RKO (cell line): Measurements from ENCODE around the gene SLC25A48.

Experiments used
- DNase-seq: peaks from one replicate; pipeline ENCODE4 v3.0.0-alpha.2; 2016; ENCODE audit warnings: low spot score

Gene SLC25A48, protein sequence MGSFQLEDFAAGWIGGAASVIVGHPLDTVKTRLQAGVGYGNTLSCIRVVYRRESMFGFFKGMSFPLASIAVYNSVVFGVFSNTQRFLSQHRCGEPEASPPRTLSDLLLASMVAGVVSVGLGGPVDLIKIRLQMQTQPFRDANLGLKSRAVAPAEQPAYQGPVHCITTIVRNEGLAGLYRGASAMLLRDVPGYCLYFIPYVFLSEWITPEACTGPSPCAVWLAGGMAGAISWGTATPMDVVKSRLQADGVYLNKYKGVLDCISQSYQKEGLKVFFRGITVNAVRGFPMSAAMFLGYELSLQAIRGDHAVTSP

DNA sequence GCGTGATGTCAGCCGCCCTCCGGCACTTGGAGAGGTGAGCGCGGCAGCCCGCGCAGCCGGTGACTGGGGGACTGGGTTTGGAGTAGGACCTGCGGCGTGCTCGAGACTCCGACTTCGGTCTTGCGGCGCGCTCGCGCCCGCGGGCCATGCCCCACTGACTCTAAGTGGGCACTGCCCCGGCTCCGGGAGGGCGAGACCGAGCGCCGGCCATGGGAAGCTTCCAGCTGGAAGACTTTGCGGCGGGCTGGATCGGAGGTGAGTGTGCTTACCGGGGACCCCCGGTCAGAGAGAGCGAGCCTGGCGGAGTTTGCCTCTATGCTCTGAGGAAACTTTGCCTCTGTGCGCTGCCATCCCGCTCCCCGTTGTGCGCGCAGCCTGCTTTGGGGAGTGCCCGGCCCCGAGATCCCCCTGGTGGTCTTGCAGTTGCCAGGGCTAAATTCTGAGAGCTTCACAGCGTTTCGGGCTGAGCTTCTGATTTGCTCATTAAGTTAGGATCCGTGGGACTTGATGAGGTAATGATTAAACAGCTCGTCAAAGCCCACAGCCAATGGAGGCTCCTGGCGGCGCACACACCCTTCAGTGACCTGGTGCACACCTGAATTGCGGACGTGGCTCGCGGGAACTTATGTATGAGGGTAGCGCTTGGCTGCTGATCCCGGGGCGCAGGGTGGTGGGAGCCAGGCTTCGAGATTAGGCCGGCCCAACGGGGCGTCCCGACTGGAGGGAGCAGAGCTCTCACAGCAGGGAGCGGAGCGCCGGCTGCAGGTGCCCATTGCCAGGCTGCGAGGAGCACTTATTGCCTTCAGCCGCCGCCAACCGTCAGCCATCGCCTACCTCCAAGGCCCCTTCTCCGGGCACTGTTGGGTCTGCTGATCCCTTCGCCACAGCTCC, at the start of gene SLC25A48:
Gene SLC25A48 (plus strand): TSS at position 25 of the 891 bp plus-strand sequence. CDS start 185 bp downstream, at position 210.
- DNase-seq = peak; percentile 33

DNA sequence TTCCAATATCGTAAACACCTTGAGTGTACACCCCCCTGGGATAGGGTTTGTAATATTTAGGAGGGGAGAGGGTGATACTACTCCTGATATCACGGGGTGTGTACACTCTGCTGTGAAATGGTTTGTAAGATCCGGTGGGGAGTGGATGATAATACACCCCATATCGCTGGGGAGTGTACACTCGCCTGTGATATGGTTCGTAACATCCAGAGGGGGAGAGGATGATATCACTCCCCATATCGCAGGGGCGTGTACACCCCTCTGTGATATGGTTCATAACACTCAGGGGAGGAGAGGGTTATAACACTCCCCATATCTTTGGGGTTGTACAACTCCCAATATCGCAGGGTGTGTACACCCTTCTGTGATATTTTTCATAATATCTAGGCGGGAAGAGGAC, 33.8 kb upstream of the SLC25A48 start:
- DNase-seq = no peak

DNA sequence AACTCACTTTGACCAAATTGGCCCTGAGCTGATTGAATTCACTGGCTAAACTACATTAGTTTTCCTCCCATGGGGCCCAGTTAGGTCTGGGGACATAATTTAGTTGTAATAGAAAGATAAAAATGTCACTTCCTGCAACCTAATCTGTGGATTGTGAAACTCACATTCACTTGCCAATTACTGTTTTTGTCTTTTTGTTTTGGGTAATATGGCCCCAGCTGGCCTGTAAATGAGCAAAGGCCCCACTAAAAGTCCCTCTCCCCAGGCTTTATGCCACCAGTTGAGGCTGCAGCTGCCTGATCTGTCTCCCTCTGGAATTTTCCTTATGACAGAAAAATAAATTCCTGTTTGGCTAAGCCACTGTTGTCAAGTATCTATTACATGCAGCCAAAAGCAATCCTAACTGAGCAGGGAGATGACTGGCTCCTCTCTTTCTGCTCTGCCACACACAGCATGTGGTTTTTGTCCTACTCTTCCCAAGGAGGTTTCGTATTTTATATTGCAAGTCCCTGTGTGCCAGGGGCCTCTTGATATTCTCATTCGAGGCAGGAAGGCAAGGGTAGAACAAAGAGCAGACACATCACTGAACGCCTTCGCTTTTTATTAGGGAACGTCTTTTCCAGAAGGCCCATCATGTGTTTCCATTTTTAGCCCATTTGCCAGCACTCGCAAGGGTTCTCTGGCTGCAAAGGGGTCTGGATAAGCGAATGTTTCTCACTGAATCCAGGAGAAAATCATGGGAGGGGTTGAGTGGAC, 24.1 kb upstream of the SLC25A48 start:
- DNase-seq = no peak

DNA sequence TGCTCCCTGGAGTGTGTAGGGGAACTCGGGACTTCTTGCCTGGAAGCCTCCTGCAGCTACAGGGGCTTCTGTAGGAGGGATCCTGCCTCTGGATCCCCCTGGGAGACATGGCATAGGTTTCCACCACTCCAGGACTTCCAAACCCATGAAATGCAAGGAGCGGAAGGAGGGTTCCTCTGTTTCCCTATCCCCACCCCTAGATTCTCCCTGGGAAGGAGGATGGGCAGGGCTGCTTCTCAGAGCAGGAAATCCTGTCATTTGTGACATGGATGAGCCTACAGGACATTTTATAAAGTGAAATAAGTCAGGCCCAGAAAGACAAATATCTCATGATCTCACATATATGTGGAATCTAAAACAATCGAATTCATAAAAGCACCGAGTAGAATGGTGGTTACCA, 23.5 kb upstream of the SLC25A48 start:
- DNase-seq = no peak

DNA sequence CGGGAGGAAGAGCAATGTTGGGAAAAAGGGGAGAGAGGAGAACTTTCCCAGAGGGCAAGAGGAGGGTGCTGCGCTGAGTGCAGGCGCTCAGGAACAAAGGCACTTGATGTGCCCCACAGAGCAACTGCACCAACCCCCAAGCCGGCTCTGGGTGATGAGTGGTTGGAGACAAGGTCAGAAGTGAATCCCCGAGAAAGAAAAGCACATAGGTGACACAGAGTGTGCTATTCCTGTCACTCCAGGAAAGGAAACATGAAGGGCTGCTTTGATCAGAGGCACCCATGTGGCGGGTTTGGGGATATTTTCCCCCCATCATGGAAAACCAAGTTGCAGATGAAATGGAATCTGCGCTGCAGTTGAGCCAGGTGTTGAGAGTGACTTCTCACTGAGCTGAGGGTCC, 20.7 kb upstream of the SLC25A48 start:
- no peak for DNase-seq

DNA sequence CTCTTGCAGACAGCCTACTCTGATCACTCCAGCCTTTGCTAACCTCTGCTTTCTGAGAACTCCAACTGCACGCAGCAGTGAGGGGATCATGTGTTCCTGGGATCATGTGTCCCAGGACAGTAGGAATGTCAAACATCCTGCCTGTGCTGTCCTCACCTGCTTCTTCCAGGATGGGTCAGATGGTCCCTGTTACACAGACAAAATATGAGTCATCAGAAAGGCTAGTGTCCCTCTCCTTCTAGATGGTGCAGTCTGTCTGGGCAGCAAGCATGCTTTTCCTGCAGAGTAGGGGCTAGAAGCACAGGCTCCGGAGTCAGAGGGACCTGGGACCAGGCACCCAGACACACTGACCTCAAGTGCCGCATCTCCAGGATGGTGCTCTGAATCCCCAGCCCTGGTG, 20.1 kb upstream of the SLC25A48 start:
- DNase-seq = no peak

DNA sequence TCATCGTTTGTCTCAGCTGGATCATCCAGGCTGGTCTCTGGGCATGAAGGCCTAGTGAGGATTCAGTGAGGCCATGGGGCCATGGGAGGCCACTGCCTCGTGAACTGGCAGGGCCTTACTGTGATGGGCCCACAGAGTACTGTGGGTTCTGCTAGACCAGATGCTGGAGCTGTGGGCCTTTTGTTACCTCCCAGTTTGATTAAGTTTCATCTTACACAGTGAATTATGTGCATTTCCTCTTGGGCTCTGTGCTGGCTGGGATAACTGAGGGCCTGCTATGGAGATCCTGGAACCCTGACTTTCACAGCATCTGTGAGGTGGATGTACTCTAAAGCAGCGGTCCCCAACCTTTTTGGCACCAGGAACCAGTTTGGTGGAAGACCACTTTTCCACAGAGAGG, 19.7 kb upstream of the SLC25A48 start:
- DNase-seq = no peak

DNA sequence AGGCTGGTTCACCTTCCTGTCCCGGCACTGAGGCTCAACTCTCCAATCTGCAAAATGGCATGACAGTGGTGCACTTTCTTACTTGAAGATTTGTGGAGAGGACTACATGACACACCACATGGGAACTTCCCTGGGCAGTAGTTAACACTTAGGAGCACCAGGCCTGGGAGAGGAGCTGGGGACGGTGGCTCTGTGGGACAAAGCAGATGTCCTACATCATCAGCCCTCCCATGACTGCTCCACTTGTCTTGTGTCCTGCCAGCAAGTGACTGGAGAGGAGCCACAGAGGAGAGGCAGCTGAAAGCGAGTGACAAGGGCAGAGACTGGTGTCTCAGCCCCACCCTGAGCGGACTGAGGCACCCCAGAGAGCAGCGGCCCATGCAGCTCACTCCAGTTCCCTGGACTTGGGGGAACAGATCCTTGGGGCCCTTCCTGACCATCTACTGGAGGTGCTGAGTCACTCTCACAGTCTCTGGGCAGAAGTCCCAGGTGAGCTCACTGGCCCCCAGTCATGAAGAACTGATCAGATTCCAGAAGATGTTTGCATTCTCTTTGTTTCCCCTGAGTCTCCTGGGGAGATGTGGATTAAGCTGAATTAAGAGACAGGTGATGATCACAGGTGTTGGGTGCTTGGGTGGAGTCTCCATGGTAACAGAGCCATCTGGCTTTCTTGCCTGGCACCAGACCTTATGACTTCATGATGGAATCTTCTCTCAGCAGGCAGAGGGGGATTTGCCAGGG, 13.2 kb upstream of the SLC25A48 start:
- no peak for DNase-seq

DNA sequence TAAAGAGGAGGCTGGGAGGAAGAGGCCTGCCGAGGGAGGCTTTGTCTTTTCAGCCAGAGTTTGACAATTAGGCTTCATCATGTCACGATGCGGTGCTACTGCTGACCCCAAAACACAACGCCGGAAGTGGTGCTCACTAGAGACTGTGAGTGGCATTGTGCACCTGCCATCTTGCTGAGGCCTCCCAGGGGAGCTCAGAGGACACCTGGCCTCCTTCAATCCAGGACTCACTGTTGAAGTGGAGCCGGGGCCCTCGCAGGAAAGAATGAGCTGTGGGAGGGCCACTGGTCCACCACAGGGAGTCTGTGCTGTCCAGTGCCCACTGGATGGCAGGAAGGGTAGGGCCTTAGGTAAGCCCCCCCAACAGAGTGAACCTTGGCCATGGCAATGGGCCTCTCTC, 12.7 kb upstream of the SLC25A48 start:
- DNase-seq = no peak

DNA sequence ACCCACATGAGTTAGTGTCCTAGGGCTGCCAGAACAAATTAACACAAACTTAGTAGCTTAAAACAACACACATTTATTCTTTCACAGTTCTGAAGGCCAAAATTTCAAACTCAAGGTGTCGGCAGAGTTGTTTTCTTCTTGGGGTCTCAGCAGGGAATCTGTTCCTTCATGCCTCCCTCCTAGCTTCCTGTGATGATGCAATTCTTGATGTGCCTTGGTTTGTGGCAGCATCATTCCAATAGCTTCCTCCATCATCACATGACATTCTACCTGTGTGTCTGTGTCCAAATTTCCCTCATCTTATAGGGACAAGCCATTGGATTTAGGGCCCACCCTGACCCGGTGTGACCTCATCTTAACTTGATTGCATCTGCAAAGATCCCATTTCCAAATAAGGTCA, 12.2 kb upstream of the SLC25A48 start:
- DNase-seq = no peak

DNA sequence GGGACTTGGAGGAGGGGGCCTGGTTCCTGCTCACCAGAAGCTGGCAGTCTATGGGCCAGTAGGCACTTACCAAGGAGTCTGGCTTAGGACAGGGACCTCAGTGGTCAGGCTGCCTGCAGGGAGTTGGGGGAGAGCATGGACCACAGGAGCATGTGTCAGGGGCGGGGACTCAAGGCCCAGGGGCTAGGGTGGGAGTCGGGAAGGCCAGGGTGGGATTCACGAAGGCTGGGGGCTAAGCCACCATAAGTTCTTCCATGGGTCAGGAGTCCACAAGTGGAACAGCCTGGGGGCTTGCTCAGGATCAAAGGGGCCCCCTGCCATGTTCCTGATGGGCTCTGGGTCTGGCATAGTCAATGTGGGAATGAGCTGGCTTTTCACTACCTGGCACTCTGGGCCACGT, 11.5 kb upstream of the SLC25A48 start:
- no peak for DNase-seq

DNA sequence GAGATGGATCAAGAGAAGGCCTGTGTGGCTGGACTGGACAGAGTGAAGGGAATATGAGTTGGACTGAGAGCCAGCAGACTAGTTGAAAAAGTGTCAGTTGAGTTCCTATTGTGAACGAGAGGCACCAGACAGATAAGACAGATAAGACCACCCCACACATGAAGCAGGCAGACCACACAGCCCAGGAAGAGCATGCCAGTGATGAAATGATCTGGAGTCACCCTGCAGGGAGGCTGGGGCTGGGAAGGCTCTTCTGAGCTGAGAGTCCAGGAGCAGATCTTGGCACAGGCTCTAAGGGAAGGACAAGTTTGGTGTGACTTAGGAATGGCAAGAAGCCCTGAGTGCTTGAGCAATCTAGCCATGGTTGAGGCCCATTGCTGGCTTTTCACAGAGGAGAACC, 10.6 kb upstream of the SLC25A48 start:
- no peak for DNase-seq

DNA sequence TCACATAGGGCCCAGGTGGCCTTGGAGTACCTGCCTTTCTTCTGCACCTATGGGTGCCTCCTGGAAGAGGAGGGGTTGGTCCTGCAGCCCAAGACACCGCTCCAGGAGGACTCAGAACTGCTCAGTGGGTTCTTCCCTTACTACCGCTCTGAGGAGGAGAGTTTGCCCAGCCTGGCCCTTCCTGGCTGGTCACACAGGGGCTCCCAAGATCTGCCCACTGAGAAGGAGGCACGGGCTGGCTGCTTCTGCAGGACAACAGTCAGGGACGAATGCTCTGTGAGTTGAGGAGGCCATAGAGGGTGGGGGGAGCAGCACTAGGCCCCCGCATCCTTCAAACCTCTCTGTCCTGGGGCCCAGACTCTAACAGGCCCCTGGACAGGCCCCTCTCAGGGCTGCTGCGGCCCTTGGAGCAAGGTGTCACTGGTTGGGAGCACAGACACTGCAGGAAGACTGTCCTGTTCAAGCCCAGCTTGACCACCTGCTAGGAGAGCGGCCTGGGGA, 9.9 kb upstream of the SLC25A48 start:
- DNase-seq = no peak

DNA sequence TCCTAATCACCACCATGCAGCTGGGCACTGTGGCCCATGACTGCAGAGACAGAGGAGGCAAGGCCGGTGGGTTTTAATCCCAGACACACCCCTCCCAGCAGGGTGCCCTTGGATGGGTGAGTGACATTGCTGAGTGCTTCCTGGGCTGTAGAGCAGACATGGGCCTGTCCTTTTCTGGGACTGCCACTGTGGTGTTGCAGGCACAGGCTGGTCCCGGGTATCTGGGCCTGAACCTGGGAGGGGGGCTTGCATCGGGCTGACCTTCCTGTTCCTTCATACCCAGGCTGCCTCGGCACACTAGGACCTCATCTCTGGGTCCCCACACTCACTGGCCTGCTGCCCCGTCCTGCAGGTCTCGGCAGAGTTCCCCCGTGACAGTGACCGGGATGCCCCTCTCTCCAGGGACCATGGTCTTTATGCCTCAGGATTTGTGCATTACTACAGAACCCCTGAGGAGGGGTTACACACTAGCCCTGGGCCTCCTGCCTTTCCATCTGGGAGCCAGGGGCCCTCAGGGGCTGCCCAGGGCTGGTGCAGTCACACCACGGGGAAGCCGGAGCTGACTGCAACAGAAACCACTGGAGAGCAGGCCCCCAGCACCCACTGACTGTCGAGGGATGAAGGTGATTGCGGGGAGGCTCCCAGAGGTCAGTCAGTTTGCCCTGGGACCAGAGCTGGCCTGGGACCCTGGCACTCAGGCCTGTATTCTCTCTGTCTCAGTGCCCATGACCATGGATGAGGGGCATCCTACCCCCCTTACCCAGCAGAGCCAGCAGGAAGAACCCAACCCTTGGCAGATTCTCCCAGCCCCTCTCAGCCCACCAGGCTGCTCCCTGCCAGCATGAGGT, 8.9 kb upstream of the SLC25A48 start:
- no peak for DNase-seq

DNA sequence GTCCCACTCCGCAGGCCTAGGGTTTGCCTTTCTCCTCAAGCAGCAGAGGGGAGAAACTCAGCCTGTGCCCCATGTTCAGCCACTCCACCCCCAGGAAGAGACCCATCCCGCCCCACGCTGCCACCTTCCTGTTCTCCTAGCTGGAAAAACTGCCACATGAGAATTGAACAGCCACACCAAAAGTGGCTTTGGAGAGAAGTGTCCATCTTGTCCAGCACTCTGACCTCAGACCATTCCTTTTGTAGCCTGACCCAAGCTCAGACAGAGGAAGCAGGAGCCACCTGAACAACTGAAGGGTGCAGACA, 8.3 kb upstream of the SLC25A48 start:
- DNase-seq = no peak

DNA sequence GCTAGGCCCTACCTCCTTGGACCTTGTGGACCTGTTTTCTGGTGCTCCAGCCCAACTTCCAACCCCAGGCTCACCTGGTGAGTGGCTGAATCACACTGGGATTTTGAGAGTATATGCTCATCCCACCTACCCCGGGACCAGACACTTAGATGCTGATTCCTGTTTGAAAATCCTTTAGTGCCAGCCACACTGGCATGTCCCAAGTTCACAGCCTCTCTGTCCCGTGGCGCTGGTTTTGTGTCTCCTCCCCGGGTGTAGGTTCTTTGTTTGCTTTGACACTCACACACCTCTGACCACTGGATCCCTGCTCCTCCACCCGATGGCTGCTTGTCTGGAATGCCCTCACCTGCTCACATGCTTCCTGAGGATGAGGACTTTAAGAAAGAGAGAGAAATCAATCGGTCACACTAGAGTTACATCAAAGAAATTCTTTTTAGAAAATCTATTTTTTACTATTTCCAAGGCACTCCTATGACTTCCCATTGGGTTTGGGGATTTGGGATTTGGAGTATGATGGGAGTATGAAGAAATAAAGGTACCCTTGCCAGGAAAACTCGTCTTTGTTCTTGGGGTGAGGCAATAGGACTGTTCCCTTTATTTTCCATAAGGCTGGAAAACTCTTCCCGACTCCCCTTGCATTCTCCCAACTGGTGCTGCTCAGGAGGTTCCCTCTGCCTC, 7.3 kb upstream of the SLC25A48 start:
- DNase-seq = no peak

DNA sequence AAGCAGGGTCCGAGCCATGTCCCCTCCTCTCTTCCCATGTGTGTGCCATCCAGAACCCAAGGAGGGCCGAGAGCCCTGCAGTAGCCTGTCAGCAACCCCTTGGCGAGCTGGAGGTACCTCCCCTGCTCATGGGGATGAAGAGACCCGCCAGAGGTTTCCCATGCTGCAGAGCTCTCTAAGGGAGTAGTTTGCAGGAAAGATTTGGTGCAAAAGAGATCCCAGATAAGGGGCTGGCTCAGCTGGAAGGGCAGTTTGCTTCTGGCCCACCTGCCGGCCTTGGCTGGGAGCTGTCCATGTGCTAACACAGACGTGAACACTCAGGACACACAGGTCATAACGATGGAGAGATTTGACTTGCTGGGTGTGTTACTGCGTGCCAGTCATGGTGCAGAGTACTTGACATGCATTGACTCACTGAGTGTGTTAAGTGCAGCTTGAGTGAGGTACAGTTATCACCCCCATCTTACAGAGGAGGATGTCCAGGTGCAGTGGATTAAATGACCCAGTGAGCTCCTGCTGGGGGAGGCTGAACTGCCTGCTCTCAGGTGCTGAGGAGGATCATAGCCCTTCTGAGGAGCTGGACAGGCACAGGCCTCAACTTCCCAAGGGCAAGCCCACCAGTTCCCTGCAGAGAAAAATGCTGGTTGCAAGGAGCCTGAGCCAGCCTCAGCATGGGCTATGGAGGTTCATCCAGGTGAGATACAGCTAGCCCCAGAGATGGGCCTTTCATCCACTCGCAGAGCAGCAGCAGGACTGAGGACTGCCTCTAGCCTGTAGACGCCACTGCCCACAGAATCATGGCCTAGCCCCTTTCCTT, 6.3 kb upstream of the SLC25A48 start:
- DNase-seq = no peak

DNA sequence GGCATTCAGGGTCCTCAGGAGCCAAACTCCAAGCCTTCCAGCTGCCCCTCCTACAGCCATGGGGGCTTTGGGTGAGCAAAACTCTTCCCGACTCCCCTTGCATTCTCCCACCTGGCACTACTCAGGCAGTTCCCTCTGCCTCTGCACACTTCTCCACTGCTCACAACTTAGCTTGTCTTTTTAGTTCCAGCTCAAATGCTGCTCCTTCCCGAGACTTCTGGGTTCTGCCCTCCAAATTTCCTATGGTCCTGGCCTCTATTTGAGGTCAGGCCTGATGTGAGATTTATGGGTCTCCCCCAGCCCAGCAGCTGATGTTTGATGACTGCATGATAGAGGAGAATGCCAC, 5.7 kb upstream of the SLC25A48 start:
- DNase-seq = no peak

DNA sequence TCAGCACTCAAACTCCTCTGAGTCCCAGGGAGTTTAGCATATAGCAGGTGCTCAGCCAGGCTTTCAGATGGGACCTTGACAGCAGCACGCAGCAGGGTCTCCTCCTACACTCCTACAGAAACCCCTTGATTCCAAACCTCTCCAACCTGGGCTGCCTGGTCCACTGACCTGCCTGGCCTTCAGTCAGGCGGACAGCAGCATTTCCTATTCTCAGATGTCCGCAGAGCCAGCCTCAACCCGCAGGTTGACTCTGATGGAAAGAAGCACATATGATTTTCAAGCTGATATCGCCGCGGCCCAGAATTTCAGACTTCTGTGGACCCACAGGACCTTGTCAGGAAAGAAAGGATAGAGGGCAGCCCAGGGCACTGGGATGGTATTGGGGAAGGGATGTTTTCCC, 5.3 kb upstream of the SLC25A48 start:
- DNase-seq = no peak
